ENCODE measurements around the gene CYTH1.

Gene CYTH1

DNA sequence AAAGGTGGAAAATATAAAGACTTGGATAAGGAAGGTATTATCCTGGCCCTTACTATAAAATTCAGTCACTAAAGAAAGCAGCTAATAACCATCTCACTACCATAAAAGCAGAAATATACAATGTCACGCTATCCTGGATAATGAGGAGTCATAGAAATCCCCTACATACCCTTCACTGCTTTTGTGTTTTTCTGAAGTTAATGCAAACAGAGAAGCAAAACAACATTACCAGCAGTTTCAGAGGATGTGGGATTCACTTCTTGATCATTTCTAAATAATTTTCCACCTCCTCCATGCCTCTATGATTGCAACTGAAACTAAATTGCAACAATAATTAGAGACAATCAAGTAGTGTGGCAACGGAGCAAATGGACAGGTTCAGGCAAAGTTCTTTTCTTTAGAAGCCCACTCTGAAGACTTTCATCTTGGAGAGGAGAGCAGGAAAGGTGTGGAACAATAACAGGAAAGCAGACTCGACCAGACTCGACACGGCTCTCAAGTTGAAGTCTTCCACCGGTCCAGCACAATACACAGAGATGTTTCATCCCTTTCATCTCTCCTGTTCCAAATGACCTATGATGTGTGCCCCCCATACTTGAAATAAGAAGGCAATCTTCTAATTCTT is 10.2 kb downstream of the CYTH1 start:
- Histone ChIP-seq H3K4me3 (ENCODE audit: low read depth in 1 of 2, low read length in 1 of 2) (no peak overlapping the region), H3K4me1 (ENCODE audit: control insufficient read depth in 1 of 2, insufficient read depth in 1 of 2, low read depth in 1 of 2, low read length in 1 of 2) (peaks cover 35 to 56% of the 10 kb centered on the region in 2 experiments)
- no peak for TF ChIP-seq CTCF (IDR thresholded peaks at IDR 0.05)

GRCh38 chr17:78769196-78769773 is 12.8 kb downstream of the CYTH1 start:
- Histone ChIP-seq H3K4me1 (ENCODE audit: control insufficient read depth in 1 of 2, insufficient read depth in 1 of 2, low read depth in 1 of 2, low read length in 1 of 2) (peaks cover 13 to 35% of the 10 kb centered on the region in 2 experiments), H3K4me3 (ENCODE audit: low read depth in 1 of 2, low read length in 1 of 2) (no peak overlapping the region), H3K36me3 (no peaks in the 10 kb centered on the region), H3K27ac (peak overlapping the region; percentile 17), H3K9me3 (no peaks in the 10 kb centered on the region), H3K27me3 (no peaks in the 10 kb centered on the region)
- no peak for TF ChIP-seq CTCF (IDR thresholded peaks at IDR 0.05)

More for the DNA sequence above, 10.2 kb downstream of the CYTH1 start:
- Histone ChIP-seq H3K27me3 (no peaks in the 10 kb centered on the region), H3K27ac (peak overlapping the region; percentile 56), H3K9me3 (no peaks in the 10 kb centered on the region), H3K36me3 (no peaks in the 10 kb centered on the region)

- Histone ChIP-seq H3K4me1 (ENCODE audit: control insufficient read depth in 1 of 2, insufficient read depth in 1 of 2, low read depth in 1 of 2, low read length in 1 of 2) (peaks cover 7 to 36% of the 10 kb centered on the region in 2 experiments), H3K4me3 (ENCODE audit: low read depth in 1 of 2, low read length in 1 of 2) (no peak overlapping the region), H3K36me3 (no peaks in the 10 kb centered on the region), H3K9me3 (no peaks in the 10 kb centered on the region), H3K27me3 (no peaks in the 10 kb centered on the region), H3K27ac (peak overlapping the region; percentile 46)
- TF ChIP-seq CTCF (IDR thresholded peaks at IDR 0.05) = no peak
These were observed 14.3 kb downstream of the CYTH1 start for GRCh38 chr17:78767806-78768205.

DNA sequence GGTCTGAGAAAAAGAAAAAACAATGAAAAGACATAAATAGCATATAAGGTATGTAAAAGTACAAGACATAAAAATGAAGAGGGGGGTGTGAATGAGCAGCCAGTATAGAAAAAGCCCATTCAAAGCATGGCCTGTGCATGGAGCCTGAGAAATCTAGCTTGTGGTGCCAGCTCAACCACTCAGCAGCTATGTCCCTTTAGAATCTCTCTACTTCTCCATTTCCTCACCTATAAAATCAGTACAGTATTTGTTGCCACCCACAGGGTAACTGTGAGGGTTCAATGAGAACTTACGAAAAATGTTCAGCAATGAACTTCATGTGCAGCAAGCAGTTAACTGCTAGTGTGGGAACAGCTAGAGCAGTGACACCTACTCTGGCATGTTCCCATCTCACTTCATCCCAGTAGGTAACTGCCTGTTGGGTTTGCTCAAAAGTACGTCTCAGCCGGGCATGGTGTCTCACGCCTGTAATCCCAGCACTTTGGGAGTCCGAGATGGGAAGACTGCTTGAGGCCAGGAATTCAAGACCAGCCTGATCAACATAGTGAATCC is 15.3 kb downstream of the CYTH1 start:
- Histone ChIP-seq H3K4me3 (ENCODE audit: low read depth in 1 of 2, low read length in 1 of 2) (no peak overlapping the region), H3K4me1 (ENCODE audit: control insufficient read depth in 1 of 2, insufficient read depth in 1 of 2, low read depth in 1 of 2, low read length in 1 of 2) (peaks cover 5 to 34% of the 10 kb centered on the region in 2 experiments), H3K9me3 (no peaks in the 10 kb centered on the region), H3K36me3 (no peaks in the 10 kb centered on the region), H3K27me3 (no peaks in the 10 kb centered on the region), H3K27ac (peak overlapping the region; percentile 46)
- no peak for TF ChIP-seq CTCF (IDR thresholded peaks at IDR 0.05)

- TF ChIP-seq CTCF (IDR thresholded peaks at IDR 0.05) = no peak
- Histone ChIP-seq H3K27ac (peak overlapping the region; percentile 46), H3K9me3 (no peaks in the 10 kb centered on the region), H3K36me3 (no peaks in the 10 kb centered on the region), H3K4me1 (ENCODE audit: control insufficient read depth in 1 of 2, insufficient read depth in 1 of 2, low read depth in 1 of 2, low read length in 1 of 2) (peaks cover 7 to 35% of the 10 kb centered on the region in 2 experiments), H3K27me3 (no peaks in the 10 kb centered on the region), H3K4me3 (ENCODE audit: low read depth in 1 of 2, low read length in 1 of 2) (no peak overlapping the region)
These were observed 15.8 kb downstream of the CYTH1 start for GRCh38 chr17:78766225-78766624.
